Osteoblast (primary cell): ENCODE measurements around the gene GOT2. TPM values are rescaled to one million over a fixed set of nuclear protein-coding genes. Genes with fewer than 3 reads are reported as not detected.

ENCODE experiments used
- DNase-seq: peaks from one replicate; pipeline ENCODE4 v3.0.0; 2011; ENCODE audit warnings: low spot score, mixed read lengths; ENCODE audit not compliant: insufficient read length; ENCODE audit errors: missing footprints
- H2AFZ ChIP-seq: 2 replicates; pipeline ENCODE4 v1.6.0; 2011; ENCODE audit warnings: mild to moderate bottlenecking, low read length
- H3K27ac ChIP-seq: 2 replicates; pipeline ENCODE4 v1.5.1; 2011; ENCODE audit warnings: mild to moderate bottlenecking, low read depth, low read length, moderate library complexity
- H3K27me3 ChIP-seq: 2 replicates; pipeline ENCODE4 v1.6.0; 2012; ENCODE audit warnings: mild to moderate bottlenecking, control low read depth, inconsistent platforms, low read length, moderate library complexity; ENCODE audit not compliant: insufficient read depth
- H3K36me3 ChIP-seq: 2 replicates; pipeline ENCODE4 v1.5.1; 2011; ENCODE audit warnings: mild to moderate bottlenecking, low read length, control low read depth, moderate library complexity; ENCODE audit not compliant: insufficient read depth
- H3K4me1 ChIP-seq: 2 replicates; pipeline ENCODE4 v1.5.1; 2011; ENCODE audit warnings: mild to moderate bottlenecking, low read length, control low read depth, moderate library complexity; ENCODE audit not compliant: insufficient read depth
- H3K4me2 ChIP-seq: 2 replicates; pipeline ENCODE4 v1.6.0; 2011; ENCODE audit warnings: mild to moderate bottlenecking, low read length; ENCODE audit not compliant: insufficient read depth
- H3K4me3 ChIP-seq: fragments of 200-600 bp; sonication (generic); 3 replicates; pipeline ENCODE4 v1.5.1; 2012; ENCODE audit warnings: mild to moderate bottlenecking, low read length, inconsistent platforms; ENCODE audit not compliant: insufficient read depth
- H3K79me2 ChIP-seq: 2 replicates; pipeline ENCODE4 v1.6.0; 2012; ENCODE audit warnings: mild to moderate bottlenecking, low read length, control low read depth, inconsistent platforms; ENCODE audit not compliant: insufficient read depth
- H3K9me3 ChIP-seq: 2 replicates; pipeline ENCODE4 v1.5.1; 2011; ENCODE audit warnings: low read depth, low read length, control low read depth
- H4K20me1 ChIP-seq: 2 replicates; pipeline ENCODE4 v1.6.0; 2012; ENCODE audit warnings: mild to moderate bottlenecking, low read length, control low read depth; ENCODE audit not compliant: insufficient read depth
- CTCF ChIP-seq: IDR thresholded peaks from 2 replicates; pipeline ENCODE4 v1.5.1; 2011; ENCODE audit warnings: mild to moderate bottlenecking, low read depth, low read length, moderate library complexity; ENCODE audit errors: extremely low read depth
- total RNA-seq: library from RNA; depleted of rRNA; stranded (reverse); fragments of >200 nt; gene quantifications from 2 replicates; pipeline ENCODE4 v1.2.3, GENCODE V29; 2012

Gene GOT2
- total RNA-seq, 1 donor = 21.4 TPM

- Histone ChIP-seq H4K20me1 (peaks cover 16% of the 10 kb centered on the region), H3K79me2 (peaks cover 29% of the 10 kb centered on the region), H3K4me1 (peaks cover 2% of the 10 kb centered on the region), H3K36me3 (peaks cover 47% of the 10 kb centered on the region), H3K4me2 (no peak overlapping the region), H2AFZ (no peak overlapping the region), H3K4me3 (no peak overlapping the region), H3K9me3 (no peaks in the 10 kb centered on the region), H3K27me3 (no peaks in the 10 kb centered on the region), H3K27ac (no peak overlapping the region)
- DNase-seq = peak; percentile 51
- no peak for TF ChIP-seq CTCF
Observed at GRCh38 chr16:58678269-58678668, 55.8 kb downstream of the GOT2 start.

- Histone ChIP-seq H3K27ac (no peak overlapping the region), H3K36me3 (peaks cover 49% of the 10 kb centered on the region), H3K4me2 (no peak overlapping the region), H3K4me3 (no peak overlapping the region), H2AFZ (no peak overlapping the region), H3K79me2 (no peaks in the 10 kb centered on the region), H3K4me1 (no peaks in the 10 kb centered on the region), H3K9me3 (no peaks in the 10 kb centered on the region), H3K27me3 (no peaks in the 10 kb centered on the region), H4K20me1 (no peaks in the 10 kb centered on the region)
- DNase-seq = no peak
- no peak for TF ChIP-seq CTCF
Observed at GRCh38 chr16:58670946-58671583, 63.1 kb downstream of the GOT2 start.

- H3K27me3 ChIP-seq = no peaks in the 10 kb centered on the region
- H3K36me3 ChIP-seq = peaks cover 40% of the 10 kb centered on the region
- no peak overlapping the region for H3K4me3 ChIP-seq
- no peaks in the 10 kb centered on the region for H3K4me1 ChIP-seq
- H4K20me1 ChIP-seq = no peaks in the 10 kb centered on the region
- H3K4me2 ChIP-seq = no peak overlapping the region
- H2AFZ ChIP-seq = no peak overlapping the region
- H3K27ac ChIP-seq = no peak overlapping the region
- H3K9me3 ChIP-seq = no peaks in the 10 kb centered on the region
- peak; percentile 63 for DNase-seq
- no peaks in the 10 kb centered on the region for H3K79me2 ChIP-seq
- TF ChIP-seq CTCF = no peak
Observed at GRCh38 chr16:58670177-58670576, 63.9 kb downstream of the GOT2 start.

GRCh38 chr16:58665200-58665599 is 68.9 kb downstream of the GOT2 start:
- Histone ChIP-seq H3K27me3 (no peaks in the 10 kb centered on the region), H3K4me1 (peaks cover 4% of the 10 kb centered on the region), H3K79me2 (no peaks in the 10 kb centered on the region), H2AFZ (no peak overlapping the region), H3K9me3 (no peaks in the 10 kb centered on the region), H4K20me1 (no peaks in the 10 kb centered on the region), H3K36me3 (peaks cover 18% of the 10 kb centered on the region), H3K27ac (no peak overlapping the region), H3K4me3 (no peak overlapping the region), H3K4me2 (no peak overlapping the region)
- TF ChIP-seq CTCF = no peak
- DNase-seq = no peak
